Measurements from ENCODE around the gene NFAM1.

Gene NFAM1

DNA sequence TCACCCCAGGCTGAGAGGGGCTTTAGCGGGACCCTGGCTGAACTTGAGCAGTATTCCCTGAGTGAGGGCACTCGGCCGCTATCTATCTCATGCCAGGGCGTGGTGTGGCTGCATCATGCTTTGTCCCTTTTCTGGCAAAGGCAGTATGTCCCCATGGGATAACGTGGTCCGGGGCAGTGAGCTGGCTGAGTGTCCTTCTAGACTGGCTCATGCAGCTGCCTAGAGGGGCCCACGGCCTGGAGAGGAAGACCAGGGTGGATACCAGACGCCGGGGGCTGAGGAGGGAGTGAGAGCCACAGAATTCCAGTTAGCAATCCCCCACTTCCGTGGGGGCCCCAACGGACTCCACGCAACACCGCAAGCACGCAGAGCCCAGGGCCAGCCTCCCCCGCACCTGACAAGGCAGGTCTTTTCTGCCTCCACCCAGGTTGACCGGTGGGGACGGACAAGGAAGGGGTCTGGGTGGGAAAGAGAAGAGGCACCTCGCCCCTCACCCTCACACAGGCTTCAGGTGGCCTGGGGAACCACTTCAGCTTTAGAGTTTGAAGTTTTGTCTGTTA, 15.5 kb downstream of the NFAM1 start:
- no peak for DNase-seq (ENCODE audit: low spot score)

DNA sequence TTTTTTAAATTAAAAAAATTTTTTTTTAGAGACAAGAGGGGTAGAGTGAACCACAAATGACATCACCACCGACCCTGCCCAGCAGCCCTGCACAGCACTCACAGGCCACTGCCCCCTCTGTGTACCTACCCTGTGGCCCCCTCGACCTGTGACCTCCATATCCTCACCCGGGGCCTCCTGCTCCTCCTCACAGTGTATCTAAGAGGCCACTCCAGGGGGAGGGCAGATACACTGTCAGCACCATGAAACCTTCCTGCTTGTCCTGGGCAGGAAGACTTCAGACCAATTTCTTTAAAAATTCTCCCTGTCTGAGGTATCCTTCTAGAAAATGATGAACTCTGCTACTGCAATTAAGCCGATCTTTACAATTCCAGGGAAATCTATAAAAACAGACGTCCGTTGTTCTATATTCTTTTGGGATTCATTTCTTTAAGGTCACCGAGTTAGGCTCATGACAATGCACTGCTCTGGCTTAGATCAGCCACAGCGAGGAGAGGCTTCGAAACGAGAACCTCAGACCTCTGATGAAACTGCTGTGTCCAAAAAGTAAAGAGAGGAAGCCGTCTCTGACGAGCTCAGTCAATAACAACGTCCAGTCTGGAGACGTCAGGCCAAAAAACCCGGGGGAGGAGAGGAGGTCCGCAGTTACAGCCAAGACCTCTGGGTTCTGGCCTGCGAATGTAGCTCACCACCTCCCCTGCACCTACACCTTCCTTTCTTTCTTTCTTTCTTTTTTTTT, 17.5 kb downstream of the NFAM1 start:
- DNase-seq (ENCODE audit: low spot score): no peak

DNA sequence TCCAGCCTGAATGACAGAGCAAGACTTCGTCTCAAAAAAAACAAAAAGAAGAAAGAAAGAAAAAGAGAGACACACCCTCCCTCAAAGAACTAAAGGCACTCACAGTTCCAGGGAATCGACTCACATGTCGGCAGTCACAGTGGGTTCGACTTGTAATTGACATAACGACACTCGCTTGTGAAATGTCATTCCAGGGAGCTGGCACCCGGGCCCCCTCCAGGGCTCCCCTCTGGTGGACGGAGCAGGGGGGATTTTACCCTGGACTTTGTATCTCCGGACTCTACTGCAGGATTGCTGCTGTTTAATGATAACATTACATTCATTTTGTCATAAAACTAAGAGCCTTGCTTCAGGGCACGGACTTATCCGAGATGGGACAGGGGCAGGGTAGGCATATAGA, 18.2 kb downstream of the NFAM1 start:
- no peak for DNase-seq (ENCODE audit: low spot score)

DNA sequence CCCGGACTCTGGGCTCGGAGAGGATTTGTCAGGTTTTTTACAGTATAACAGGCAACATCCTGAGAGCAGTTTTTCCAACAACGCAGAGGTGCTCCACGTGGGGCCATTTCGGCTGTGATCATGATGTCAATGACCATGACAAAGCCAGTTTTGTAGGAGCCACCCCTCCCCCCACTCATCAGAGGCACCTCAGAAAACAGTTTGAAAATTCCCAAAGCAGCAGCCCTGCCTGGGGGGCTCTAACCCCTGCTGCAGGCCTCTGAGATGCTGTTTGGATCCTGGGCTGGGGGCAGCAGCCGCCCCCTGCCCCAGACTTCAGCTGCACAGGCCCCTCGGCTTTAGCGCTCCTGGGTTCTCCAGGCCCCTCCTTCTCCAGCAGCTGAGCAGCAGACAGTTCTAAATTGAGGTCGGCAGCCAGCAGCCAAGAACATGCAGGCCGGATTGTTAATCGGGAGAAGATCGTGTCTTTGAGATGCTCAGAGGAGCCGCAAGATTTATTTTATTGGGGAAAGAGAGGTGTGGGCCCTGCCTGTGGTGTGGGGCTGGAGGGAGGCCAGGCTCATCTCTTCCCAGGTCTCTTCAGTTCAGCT, 19.4 kb downstream of the NFAM1 start:
- no peak for DNase-seq (ENCODE audit: low spot score)

DNA sequence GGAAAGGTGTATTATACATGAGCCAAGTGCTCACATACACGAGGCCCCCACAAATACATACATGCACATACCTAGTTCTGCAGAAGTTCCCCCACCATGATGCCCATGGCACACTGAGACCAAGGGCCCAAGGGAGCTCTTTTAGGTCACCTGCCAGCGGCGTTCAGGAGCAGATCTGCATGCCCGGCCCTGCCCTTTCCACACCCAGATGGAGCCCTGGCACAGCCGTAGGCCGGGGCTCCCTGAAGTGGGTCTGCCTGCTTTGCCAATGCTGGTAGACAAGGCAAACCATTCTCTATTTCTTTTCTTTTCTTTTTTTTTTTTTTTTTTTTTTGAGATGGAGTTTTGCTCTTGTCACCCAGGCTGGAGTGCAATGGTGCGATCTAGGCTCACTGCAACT, 21.5 kb downstream of the NFAM1 start:
- DNase-seq (ENCODE audit: low spot score): no peak

DNA sequence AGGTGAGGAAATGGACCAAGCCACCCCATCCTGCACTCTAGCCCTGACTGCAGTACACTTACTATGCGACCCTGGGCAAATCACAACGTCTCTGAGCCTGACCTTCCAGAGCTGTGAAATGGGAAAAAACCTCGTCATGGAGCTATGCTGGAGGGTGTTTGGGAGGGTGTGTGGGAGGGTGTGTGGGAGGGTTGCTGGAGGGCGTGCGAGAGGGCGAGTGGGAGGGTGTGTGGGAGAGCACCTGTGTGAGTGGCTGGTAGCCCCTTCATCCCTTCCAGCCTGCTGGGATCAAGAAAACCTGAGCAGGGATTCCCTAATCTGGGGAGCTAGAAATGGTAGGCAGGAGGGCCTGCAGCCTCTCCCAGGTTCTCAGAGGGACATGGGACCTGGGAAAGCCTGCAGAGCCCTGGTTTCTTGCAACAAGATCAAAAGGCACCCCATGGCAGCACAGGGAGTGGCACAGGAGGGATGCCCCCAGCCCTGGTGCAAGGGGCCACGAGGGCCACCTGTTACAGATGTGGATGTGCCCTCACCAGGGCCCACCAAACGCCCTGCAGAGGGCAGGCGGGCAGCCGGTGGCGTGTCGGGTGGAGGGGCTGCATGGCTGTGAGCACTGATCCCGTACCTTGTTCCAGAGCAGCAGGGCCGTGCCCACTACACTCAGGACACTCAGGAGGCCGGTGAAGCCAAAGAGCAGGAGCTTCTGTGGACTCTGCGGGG, 23.2 kb downstream of the NFAM1 start:
- DNase-seq (ENCODE audit: low spot score): no peak

DNA sequence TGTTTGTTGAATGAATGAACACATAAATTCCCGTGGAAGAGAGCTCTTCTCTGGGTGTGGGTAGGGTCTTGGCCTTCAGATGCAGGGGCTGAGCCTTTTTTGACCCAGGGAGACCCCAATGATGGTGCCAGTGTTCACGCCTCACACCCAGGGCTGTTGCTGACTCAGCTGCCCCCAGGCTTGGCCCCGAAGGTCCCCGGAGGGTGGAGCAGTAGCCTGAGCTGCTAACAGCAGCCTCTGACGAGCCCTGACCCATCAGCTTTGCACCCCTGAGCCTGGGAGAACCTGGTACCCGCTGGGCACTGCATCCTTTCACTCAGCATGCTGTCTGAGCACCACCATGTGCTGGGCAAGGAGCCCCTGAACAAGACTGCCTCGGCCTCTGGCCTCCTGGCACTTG, 23.9 kb downstream of the NFAM1 start:
- DNase-seq (ENCODE audit: low spot score): no peak

DNA sequence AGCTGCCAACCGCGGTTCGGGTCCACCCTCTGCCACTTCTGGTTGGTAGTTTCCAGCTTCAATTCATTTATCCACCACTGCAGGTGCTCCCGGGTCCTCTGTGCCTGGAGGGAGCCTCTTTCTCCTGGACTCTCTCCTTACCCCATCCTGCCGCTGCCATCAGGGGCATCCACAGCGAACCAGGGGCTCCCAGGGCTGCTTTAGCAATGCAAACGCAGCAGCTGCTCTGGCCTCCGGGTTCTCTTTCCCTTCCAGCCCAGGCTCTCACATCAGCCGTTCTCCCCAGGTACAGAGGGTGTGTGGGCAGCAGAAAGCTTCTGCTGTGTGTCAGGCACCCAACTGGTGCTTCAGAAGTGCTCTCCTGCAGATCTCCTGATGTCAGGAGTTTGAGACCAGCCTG, 27.9 kb downstream of the NFAM1 start:
- no peak for DNase-seq (ENCODE audit: low spot score)

DNA sequence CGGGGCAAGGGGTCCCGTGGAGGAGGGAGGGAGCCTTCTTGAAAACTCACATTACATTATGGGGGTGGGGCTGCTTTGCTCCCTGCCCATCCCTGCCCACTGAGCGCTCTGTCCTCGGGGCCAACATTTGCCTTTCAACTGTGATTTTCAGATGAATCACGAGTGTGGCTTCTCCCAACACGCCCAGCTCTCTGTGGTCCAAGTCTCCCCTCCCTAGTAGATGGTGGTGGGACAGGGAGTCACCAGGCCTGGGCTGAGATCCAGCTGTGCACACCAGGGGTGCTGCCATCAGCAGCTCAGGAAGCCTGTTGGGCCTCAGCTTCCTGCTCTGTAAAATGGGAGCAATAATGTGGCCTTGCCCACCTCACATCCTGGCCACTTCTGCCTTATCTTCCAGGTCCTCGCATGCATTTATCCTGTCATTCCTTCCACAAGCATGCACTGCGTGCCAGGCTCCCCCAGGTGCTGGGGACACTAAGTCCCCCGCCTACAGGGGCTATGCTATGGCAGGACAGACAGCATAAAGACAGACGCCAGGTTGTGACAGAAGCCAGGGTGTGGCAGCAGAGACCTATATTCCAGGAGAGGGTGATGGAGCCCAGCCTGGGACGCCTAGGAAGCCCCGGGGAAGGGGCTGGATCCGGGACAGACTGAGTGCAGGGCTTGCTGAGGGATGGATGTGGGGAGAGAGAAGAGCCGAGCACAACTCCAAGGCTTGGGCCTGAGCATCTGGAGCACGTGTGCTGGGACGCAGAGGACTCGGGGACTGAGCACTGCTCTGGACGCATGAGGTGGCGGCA, 30.5 kb downstream of the NFAM1 start:
- no peak for DNase-seq (ENCODE audit: low spot score)

DNA sequence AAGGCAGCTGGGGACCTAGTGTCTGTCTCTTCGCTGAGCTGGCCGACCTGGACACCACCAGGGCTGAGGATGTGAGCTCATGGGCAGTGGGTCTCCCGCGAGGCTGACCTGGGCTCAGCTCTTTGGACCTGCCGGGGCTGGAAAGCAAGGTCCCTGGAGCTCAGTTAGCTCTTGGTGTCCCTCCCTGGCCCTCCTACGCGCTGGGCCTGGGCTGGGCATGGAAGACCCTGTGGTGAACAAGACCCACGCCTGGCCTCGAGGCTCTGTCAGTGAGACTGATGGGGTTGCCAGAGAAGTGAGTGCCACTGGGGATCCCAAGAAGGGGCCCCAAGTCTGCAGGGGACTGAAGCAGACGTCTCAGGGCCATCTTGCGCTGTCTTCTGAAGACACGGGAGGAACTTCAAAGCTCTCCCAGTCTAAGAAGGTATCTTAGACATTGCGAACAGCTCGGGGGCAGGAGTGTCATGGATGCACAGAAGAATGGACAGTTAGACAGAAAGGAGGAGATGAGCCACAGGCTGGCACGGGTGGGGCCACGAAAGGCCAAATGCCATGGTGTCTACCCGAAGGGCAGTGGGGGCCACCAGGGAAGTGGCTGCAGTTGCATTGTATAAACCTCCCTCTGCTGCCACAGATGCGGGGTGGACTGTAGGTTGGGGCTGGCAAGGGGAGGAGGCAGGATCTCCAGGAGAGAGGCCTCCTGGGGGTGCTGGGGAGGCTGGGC, 31.2 kb downstream of the NFAM1 start:
- no peak for DNase-seq (ENCODE audit: low spot score)

DNA sequence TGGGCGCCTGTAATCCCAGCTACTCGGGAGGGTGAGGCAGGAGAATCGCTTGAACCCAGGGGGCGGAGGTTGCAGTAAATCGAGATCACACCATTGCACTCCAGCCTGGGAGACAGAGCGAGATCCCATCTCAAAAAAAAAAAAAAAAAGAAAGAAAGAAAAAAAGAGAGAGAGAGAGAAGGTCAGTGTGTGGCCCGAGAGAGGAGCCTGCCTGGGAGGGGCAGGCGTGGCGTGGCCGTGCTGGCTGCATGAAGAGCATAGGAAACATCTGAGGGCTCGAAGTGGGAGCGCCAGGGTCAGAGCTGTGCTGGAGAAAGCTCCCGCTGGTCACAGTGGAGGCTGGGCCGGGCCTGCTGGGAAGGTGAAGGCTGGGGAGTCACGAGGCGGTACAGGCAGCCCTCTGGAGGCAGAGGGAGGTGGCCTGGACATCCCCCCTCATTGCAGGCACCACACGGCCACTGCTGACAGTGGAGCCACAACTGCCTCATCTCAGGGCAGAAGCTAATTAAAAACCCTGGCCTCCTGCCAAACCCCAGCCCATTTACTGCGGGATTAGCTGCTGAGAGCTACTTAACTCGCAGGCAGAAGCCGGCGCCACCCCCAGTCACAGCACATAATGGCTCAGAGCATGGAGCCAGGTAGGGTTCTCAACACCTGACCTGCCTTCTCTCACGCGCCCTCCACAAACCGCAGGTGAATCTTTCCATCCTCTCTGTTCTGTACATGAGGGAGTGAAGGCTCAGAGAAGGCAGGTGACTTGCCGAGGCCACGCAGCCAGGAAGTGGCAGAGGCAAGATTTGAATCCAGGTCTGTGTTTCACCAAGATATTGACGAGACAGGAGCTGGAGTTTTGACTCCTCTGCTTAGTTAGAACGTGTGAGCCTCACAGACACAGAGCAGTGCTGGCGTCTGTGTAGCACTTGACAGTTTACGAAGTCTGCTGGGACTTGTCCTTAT, 32.6 kb downstream of the NFAM1 start:
- no peak for DNase-seq (ENCODE audit: low spot score)

DNA sequence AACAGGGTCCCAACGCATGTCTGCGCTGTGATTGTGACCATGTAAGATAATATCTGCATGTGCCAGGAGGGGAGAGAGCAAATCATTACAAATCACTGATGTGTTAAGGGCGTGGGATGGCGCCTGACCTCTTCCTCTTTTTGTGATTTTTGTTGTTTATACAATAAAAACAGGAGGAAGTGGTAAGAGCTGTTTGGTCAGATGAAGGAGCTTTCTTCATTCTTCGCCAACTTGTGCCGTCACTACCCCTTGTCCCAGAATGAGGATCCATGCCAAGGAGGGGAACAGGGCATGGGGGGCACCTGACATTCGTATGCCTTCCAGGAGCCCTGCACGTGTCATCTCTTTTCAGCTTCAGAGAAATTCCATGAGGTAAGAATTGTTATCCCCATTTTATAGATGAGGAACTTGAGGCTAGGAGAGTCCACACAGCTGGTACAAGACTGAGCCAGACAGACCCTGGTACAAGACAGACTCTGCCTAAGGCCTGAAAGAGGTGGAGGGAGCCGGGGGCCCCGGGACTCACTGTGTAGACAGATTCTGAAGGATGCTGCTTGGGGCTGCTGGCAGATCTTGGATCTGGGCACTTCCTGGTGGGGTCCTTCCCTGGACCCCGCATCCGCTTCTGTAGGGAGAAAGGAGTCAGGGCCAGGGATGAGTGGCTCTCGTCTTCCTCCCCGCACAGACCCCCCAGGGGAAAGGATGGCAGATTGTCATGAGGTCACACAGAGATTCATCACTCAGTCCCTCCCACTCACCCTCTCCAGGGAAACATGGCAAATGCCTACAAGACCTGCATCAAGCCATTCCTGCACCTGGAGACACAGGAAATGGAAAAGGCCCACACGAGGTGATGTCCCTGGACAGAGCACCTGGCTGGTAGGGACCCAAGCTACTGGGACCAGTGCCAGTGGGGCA, 34.6 kb downstream of the NFAM1 start:
- peak; percentile 70 for DNase-seq (ENCODE audit: low spot score)

DNA sequence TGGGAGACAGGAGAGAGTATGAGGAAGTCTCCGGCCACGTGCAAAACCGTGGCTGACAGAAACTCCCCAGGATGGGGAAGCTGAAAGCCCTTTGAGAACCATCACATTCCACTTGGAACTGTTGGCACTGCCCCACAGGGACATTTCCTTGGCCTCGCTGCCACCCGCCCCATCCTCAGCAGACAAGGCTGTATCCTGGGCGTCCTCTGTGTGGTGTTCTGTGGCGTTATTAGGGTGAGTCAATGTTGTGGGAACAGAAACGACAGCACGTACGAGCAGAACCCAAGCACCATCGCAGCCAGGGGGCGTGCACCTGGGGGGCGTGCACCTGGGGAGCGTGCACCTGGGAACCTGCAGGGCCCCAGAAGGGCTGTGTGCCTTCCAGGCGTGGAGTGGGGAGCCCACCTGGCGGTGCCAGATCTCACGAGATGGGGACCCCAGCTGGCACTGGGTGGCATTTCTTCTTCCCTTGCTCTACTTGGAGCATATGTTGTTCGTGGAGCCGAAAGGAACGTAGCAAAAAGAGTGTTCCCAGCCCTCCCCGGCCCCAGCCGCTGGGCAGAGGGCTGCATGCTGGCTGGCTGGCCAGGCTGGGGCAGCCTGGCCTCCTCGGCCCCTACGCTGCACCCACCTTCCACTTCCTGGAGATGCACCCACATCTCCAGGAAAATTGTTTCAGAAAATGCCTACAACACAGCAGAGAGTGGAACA, 35.4 kb downstream of the NFAM1 start:
- peak; percentile 27 for DNase-seq (ENCODE audit: low spot score)

DNA sequence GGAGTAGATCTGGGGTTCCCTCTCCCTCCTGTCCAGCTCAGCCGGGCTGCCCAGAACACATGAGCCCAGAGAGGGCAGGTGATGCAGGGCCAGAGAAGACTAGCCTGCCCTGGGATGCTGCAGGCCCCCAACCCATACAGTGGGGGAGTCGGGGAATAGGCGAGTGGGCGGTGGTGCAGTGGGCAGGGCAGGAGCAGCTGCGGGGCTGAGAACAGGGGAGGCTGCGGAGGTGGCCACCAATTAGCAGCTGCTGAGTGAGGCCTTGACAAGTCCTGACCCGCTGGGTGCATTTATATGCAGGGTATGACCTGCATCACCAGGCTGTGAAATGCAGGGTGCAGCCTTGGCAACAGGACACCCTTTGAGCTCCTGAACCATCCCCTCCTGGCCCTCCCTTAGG, 43.1 kb downstream of the NFAM1 start:
- DNase-seq (ENCODE audit: low spot score): no peak

DNA sequence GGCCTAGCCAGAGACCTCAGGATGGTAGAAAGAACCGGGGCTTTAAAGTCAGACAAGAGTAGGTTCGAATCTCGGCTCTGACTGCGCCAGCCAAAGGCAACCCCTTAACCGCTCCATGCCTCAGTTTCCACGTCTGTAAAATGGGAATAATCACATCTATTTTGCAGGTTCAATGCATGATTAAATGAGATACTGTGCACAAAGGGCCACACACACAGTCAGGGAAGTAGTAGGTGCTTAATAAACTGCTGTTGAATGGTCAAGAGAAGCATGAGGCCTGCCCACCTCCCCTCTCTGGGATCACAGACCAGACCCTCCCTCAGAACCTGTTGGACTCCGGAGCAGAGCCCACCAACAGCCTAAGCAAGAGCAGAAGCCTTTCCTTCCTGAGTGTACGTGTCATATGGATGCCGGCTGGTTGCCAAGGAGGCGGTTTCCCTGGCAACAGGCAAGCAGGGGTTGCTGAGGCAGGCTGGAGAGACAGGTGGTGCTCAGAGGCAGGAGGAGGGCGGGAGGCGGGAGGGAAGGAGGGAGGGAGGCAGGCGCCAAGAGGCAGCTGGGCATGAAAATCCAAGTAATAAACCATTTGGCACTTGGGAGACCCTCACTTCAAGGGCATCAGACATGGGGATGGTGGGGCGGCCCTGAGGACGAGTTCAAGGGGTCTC, 43.9 kb downstream of the NFAM1 start:
- no peak for DNase-seq (ENCODE audit: low spot score)

DNA sequence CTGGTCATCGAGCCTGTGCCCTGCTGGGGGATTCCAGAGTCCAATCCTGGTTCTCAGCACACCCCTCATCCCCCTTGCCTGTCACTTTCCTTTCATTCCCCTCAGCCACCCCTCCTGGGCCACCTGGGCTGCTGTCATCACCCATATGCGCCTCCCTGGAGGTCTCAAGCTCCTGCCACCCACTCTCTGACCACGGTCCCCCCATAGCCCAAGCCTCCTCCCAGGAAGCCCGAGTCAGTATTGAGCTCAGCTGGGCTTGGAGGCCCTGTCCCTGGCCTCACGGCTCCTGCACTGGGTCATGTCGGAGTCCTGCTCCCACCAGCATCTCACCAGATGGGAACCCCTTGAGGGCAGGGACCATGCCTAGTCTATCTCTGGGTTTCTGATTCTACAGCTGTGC, 44.6 kb downstream of the NFAM1 start:
- DNase-seq (ENCODE audit: low spot score): no peak

DNA sequence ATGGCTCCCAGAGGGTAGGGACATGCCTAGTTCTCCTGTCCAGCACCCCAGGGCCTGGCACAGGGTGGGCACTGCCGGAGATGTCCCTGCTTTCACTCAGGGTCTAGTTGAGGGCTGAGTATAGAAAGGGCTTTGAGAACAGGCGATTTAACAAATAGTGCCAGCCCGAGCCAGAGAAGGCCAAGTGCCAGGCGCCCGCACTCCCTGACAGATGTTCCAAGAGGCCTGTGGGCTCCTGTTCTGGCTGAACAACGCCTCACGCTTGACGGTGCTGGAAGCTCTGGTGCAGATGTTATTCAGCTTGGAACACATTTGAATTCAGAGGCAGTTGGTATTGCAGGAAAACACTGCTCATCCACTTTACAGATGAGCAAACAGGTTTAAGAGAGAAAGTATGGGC, 46.5 kb downstream of the NFAM1 start:
- peak; percentile 84 for DNase-seq (ENCODE audit: low spot score)

DNA sequence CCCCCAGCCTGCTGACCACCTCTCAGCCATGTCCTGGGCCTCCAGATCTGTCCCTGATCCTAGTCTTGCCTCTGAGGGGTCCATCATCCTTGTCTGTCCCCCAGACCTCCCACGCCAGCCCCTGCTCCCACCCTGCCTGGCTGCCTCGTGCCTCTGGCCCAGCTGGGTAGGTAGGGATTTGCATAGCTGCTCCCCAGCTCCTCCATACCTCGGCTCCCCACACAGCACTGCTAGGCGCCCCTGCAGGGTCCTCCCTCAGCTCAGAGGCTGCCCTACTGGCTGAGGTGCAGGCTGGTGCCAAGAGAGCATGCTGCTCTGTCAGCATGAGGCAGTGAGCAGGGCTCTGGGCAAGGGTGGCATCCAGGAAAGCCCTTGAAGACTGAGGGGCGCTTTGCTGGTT, 47.7 kb downstream of the NFAM1 start:
- DNase-seq (ENCODE audit: low spot score): no peak
